Naive thymus-derived CD4-positive, alpha-beta T cell (primary cell): ENCODE results near the gene SNRK. TPM values are rescaled to one million over a fixed set of nuclear protein-coding genes. Genes with fewer than 3 reads are reported as not detected.
A peak's percentile ranks its signal among the peaks of the same experiment; 100 is the strongest.

ENCODE experiments used
- ATAC-seq: fragments of 150-1000 bp; cut with Tn5 transposase; 2 replicates; pipeline ENCODE4 v1.10.0; 2021; ENCODE audit warnings: mild to moderate bottlenecking, moderate library complexity
- CTCF ChIA-PET: fragments of 350-600 bp; sonication (Branson Sonifier 250); formaldehyde crosslinking; loops from one replicate; lab custom pipeline; 2021; ENCODE audit warnings: antibody characterized with exemption; lab: Charles Lee
- POLR2A ChIA-PET: fragments of 350-600 bp; sonication (Branson Sonifier 250); formaldehyde crosslinking; loops from one replicate; lab custom pipeline; 2021; ENCODE audit warnings: antibody characterized with exemption, inconsistent platforms; lab: Charles Lee
- DNase-seq, 9 donors: peaks; one replicate each; pipeline versions ENCODE4 v3.0.0 to v3.0.0-alpha.2; 2020 to 2022; ENCODE audit warnings: mixed read lengths in 1 of 9
- H3K27ac ChIP-seq: one replicate; pipeline ENCODE4 v1.7.0; 2013; ENCODE audit warnings: mild to moderate bottlenecking, low read depth, low read length, moderate library complexity
- H3K27me3 ChIP-seq, 2 donors: one replicate each; pipeline ENCODE4 v1.7.0; 2013; ENCODE audit warnings: low read length in 2 of 2, mild to moderate bottlenecking in 2 of 2, moderate library complexity in 2 of 2; ENCODE audit not compliant: control insufficient read depth in 2 of 2, insufficient read depth in 2 of 2
- H3K36me3 ChIP-seq, 3 experiments: 1 replicate in 2 of 3; 2 replicates in 1 of 3; pipeline ENCODE4 v1.7.0; 2013; ENCODE audit warnings: low read length in 3 of 3, mild to moderate bottlenecking in 3 of 3, moderate library complexity in 1 of 3; ENCODE audit not compliant: insufficient read depth in 3 of 3, control insufficient read depth in 2 of 3
- H3K4me1 ChIP-seq, 2 donors: one replicate each; pipeline ENCODE4 v1.7.0; 2013; ENCODE audit warnings: low read length in 2 of 2, mild to moderate bottlenecking in 2 of 2, moderate library complexity in 1 of 2; ENCODE audit not compliant: control insufficient read depth in 2 of 2, insufficient read depth in 2 of 2
- H3K4me3 ChIP-seq: 2 replicates; pipeline ENCODE4 v1.7.0; 2013; ENCODE audit warnings: mild to moderate bottlenecking, low read length
- H3K9me3 ChIP-seq, 3 experiments: 1 replicate in 2 of 3; 2 replicates in 1 of 3; pipeline ENCODE4 v1.7.0; 2013; ENCODE audit warnings: low read length in 3 of 3; ENCODE audit not compliant: control insufficient read depth in 2 of 3
- H3K27ac Mint-ChIP-seq, 9 donors: one replicate each; pipeline ENCODE4 v1.8.0; 2020 to 2022; ENCODE audit warnings: mixed read lengths in 9 of 9, mild to moderate bottlenecking in 8 of 9, moderate library complexity in 5 of 9, inconsistent platforms in 2 of 9
- H3K27me3 Mint-ChIP-seq, 5 donors: one replicate each; pipeline ENCODE4 v1.8.0; 2021 to 2022; ENCODE audit warnings: mixed read lengths in 5 of 5, mild to moderate bottlenecking in 1 of 5
- H3K36me3 Mint-ChIP-seq, 5 donors: one replicate each; pipeline ENCODE4 v1.8.0; 2020 to 2022; ENCODE audit warnings: mixed read lengths in 5 of 5, mild to moderate bottlenecking in 3 of 5, inconsistent platforms in 1 of 5
- H3K4me1 Mint-ChIP-seq, 7 donors: one replicate each; pipeline ENCODE4 v1.8.0; 2020 to 2022; ENCODE audit warnings: mixed read lengths in 7 of 7, mild to moderate bottlenecking in 3 of 7, inconsistent platforms in 1 of 7
- H3K4me3 Mint-ChIP-seq, 10 donors: one replicate each; pipeline ENCODE4 v1.8.0; 2020 to 2022; ENCODE audit warnings: mild to moderate bottlenecking in 10 of 10, mixed read lengths in 10 of 10, moderate library complexity in 6 of 10, inconsistent platforms in 2 of 10
- H3K9me3 Mint-ChIP-seq, 11 donors: one replicate each; pipeline ENCODE4 v1.8.0; 2020 to 2022; ENCODE audit warnings: mixed read lengths in 11 of 11, mild to moderate bottlenecking in 4 of 11, inconsistent platforms in 1 of 11, moderate library complexity in 1 of 11
- intact Hi-C, 2 donors: fragments of 100-400 bp; cut with micrococcal nuclease; formaldehyde crosslinking; loops; one replicate each; pipeline ENCODE4 v1.15.1; 2023
- polyA plus RNA-seq, 2 donors: library from polyadenylated mRNA; unstranded; fragments of 300-500 nt; fragmentation: Illumina TruSeq; gene quantifications; one replicate each; pipeline ENCODE4 v1.2.3, GENCODE V29; 2021
- total RNA-seq, 6 experiments: library from RNA in 5 of 6; stranded (reverse) in 5 of 6; gene quantifications; 1 replicate in 5 of 6; 2 replicates in 1 of 6; pipeline ENCODE4 v1.2.3 and lab custom pipeline; 2021 to 2026

Gene SNRK
- total and polyA plus RNA-seq, 7 experiments from 2014 or later = 63.4 to 176 (median 115) TPM

DNA sequence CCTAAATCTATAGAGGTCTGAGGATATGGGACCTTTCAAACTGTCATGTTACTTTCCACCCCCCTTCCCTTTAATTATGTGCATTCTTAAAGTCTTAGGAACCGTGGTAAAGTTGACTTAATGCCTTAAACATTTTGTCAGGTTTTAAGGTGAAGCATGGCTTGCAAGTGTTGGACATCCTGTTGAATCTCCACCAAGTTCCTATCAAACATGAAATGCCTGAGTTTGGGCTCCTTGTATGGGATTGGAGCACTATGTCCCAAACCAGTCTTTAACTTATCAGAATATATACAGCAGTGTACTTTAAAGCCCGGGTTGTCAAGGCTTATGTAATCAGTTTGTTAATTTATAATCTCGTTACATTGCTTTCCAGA, 1.1 kb downstream of the SNRK start:
- intact Hi-C loops = loop anchor here (1.0 to 5.0 kb wide), 17 partner anchors 9 to 1051 kb away; partner anchors contain the start of genes ABHD5 (in 2 of the 2), POMGNT2 (in 2 of the 2), ANO10 (in 1 of the 2) and HIGD1A (in 1 of the 2)
- H3K27me3 ChIP-seq = no peaks in the 10 kb centered on the region
- H3K9me3 ChIP-seq = no peaks in the 10 kb centered on the region
- Mint-ChIP-seq H3K4me1 (peaks cover 34 to 46% (median 45%) of the 10 kb centered on the region in 7 donors), H3K27ac (peak overlapping the region; percentile 93 to 99 (median 96)), H3K4me3 (peak overlapping the region; percentile 95 to 100 (median 98)), H3K9me3 (peaks cover 0 to 4% (median 0%) of the 10 kb centered on the region in 11 donors), H3K27me3 (peaks cover 0 to 9% (median 0%) of the 10 kb centered on the region in 5 donors), H3K36me3 (peaks cover 0 to 33% (median 16%) of the 10 kb centered on the region in 5 donors)
- H3K4me1 ChIP-seq = peaks cover 38 to 40% of the 10 kb centered on the region in 2 donors
- H3K27ac ChIP-seq = peak overlapping the region; percentile 89
- POLR2A ChIA-PET = interaction anchor here (0.6 to 3.5 kb wide), 16 partner anchors 9 to 215 kb away, joined by 3 to 66 read pairs (median 8); no protein-coding TSS in a partner anchor
- DNase-seq (peak in 1 of 9 donors; percentile 21), ATAC-seq (no peak)
- peaks cover 0 to 7% (median 0%) of the 10 kb centered on the region in 3 experiments for H3K36me3 ChIP-seq
- H3K4me3 ChIP-seq = peak overlapping the region; percentile 79
- CTCF ChIA-PET = interaction anchor here (0.6 to 1.6 kb wide), 3 partner anchors 9 to 214 kb away, joined by 4 to 11 read pairs (median 6); no protein-coding TSS in a partner anchor

DNA sequence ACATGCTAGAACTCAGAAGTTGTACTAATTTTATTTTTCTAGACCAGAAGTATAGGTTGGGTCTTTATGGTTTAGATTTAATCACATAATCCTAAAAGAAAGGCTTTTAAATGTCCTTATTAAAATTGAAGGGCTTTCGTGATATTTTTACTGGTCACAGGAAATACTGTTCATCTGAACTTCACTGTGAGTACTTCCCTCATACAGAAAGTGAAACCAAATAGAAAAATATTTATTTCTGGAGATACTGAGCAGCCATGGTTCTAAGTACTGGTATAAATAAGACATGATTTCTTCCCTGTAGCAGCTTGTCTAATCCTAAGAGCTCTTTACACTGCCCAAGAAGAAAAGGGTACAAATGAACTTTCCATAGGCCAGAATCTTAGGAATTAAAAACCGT, 2.0 kb downstream of the SNRK start:
- Histone ChIP-seq H3K4me3 (peak overlapping the region; percentile 79), H3K9me3 (no peaks in the 10 kb centered on the region), H3K36me3 (peaks cover 0 to 7% (median 0%) of the 10 kb centered on the region in 3 experiments), H3K27me3 (no peaks in the 10 kb centered on the region), H3K27ac (peak overlapping the region; percentile 89), H3K4me1 (peaks cover 46 to 48% of the 10 kb centered on the region in 2 donors)
- Mint-ChIP-seq H3K36me3 (peaks cover 0 to 38% (median 16%) of the 10 kb centered on the region in 5 donors), H3K4me3 (peak overlapping the region; percentile 90 to 100 (median 98)), H3K27me3 (peaks cover 0 to 5% (median 0%) of the 10 kb centered on the region in 5 donors), H3K9me3 (peaks cover 0 to 4% (median 0%) of the 10 kb centered on the region in 11 donors), H3K4me1 (peaks cover 43 to 55% (median 54%) of the 10 kb centered on the region in 7 donors), H3K27ac (peak overlapping the region; percentile 87 to 99 (median 96))
- ChIA-PET POLR2A (interaction anchor here (0.6 to 3.7 kb wide), 12 partner anchors 11 to 126 kb away, joined by 3 to 32 read pairs (median 3); no protein-coding TSS in a partner anchor), CTCF (interaction anchor here (0.7 to 1.2 kb wide), 3 partner anchors 89 to 213 kb away, joined by 3 to 4 read pairs (median 3); no protein-coding TSS in a partner anchor)
- intact Hi-C loops = loop anchor here (2.0 to 5.0 kb wide), 7 partner anchors 14 to 686 kb away; partner anchors contain the start of genes ABHD5 (in 1 of the 2), ANO10 (in 1 of the 2), HIGD1A (in 1 of the 2) and NKTR (in 1 of the 2)
- DNase-seq (peak in 5 of 9 donors; percentile 25 to 52 (median 40)), ATAC-seq (no peak)

DNA sequence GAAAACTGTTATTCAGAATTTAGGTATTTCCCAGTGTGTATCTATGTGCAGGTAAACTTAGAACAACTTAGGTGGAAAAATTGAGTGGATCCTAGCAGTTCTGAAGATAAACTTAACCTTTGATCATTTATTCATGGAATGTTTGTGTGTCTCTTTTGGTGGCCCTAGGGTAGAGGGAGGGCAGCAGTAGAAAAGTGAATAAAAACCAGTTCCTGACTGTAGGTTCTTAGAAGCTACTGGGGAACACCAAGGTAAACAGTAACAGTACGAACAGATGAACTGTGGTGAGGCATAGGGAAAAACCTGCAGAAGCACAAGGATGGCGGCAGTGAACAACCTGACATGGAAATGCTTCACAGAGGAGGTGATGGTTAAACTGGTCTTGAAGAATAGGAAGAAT, 2.5 kb downstream of the SNRK start:
- peaks cover 0 to 36% (median 16%) of the 10 kb centered on the region in 5 donors for H3K36me3 Mint-ChIP-seq
- CTCF ChIA-PET = interaction anchor here (0.6 to 1.2 kb wide), 4 partner anchors 89 to 327 kb away, joined by 3 to 5 read pairs (median 4); no protein-coding TSS in a partner anchor

DNA sequence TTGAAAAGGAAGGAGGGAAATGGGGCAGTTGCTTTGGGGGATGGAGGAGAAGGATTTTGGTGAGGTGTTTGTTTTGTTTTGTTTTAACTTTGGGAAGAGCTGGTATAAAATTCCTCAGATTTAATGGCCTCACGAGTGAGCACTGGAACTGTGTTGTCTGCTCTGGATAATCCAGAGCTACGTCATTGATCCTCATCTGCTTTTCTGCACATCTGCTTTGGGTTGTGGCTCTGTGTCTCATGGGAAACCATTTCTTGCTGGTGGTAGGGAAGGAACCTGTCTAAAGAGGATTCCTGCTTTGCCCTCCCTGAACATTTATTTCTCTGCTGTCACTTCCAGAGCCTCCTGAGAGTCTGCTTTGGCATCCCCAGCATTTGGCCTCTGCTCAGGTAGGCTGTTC, 3.1 kb downstream of the SNRK start:
- Mint-ChIP-seq H3K4me3 (peak overlapping the region; percentile 90 to 100 (median 98)), H3K4me1 (peaks cover 43 to 66% (median 62%) of the 10 kb centered on the region in 7 donors), H3K9me3 (peaks cover 0 to 4% (median 0%) of the 10 kb centered on the region in 11 donors), H3K36me3 (peaks cover 0 to 36% (median 16%) of the 10 kb centered on the region in 5 donors), H3K27ac (peak overlapping the region; percentile 87 to 99 (median 96)), H3K27me3 (no peaks in the 10 kb centered on the region)
- intact Hi-C loops = loop anchor here (2.0 to 5.0 kb wide), 7 partner anchors 13 to 687 kb away; partner anchors contain the start of genes ABHD5 (in 1 of the 2), ANO10 (in 1 of the 2), HIGD1A (in 1 of the 2) and NKTR (in 1 of the 2)
- peak overlapping the region; percentile 79 for H3K4me3 ChIP-seq
- ATAC-seq (no peak), DNase-seq (no peak)
- CTCF ChIA-PET = interaction anchor here (0.6 to 1.2 kb wide), 4 partner anchors 88 to 327 kb away, joined by 3 to 7 read pairs (median 4); no protein-coding TSS in a partner anchor
- H3K27ac ChIP-seq = peak overlapping the region; percentile 89
- H3K9me3 ChIP-seq = no peaks in the 10 kb centered on the region
- peaks cover 55 to 58% of the 10 kb centered on the region in 2 donors for H3K4me1 ChIP-seq
- H3K27me3 ChIP-seq = no peaks in the 10 kb centered on the region
- peaks cover 0 to 7% (median 0%) of the 10 kb centered on the region in 3 experiments for H3K36me3 ChIP-seq
- POLR2A ChIA-PET = interaction anchor here (1.0 to 3.7 kb wide), 10 partner anchors 10 to 325 kb away, joined by 3 to 32 read pairs (median 4); no protein-coding TSS in a partner anchor

More for the DNA sequence above, 2.5 kb downstream of the SNRK start:
- H3K4me3 ChIP-seq = peak overlapping the region; percentile 79
- peaks cover 50 to 52% of the 10 kb centered on the region in 2 donors for H3K4me1 ChIP-seq
- ATAC-seq (no peak), DNase-seq (no peak)
- intact Hi-C loops = loop anchor here (2.0 to 5.0 kb wide), 7 partner anchors 14 to 687 kb away; partner anchors contain the start of genes ABHD5 (in 1 of the 2), ANO10 (in 1 of the 2), HIGD1A (in 1 of the 2) and NKTR (in 1 of the 2)
- Mint-ChIP-seq H3K9me3 (peaks cover 0 to 4% (median 0%) of the 10 kb centered on the region in 11 donors), H3K4me1 (peaks cover 43 to 60% (median 56%) of the 10 kb centered on the region in 7 donors), H3K27me3 (peaks cover 0 to 3% (median 0%) of the 10 kb centered on the region in 5 donors), H3K4me3 (peak overlapping the region; percentile 90 to 100 (median 98)), H3K27ac (peak overlapping the region; percentile 87 to 99 (median 96))
- H3K9me3 ChIP-seq = no peaks in the 10 kb centered on the region
- peak overlapping the region; percentile 89 for H3K27ac ChIP-seq
- H3K27me3 ChIP-seq = no peaks in the 10 kb centered on the region
- H3K36me3 ChIP-seq = peaks cover 0 to 7% (median 0%) of the 10 kb centered on the region in 3 experiments
- POLR2A ChIA-PET = interaction anchor here (0.6 to 3.7 kb wide), 13 partner anchors 10 to 127 kb away, joined by 3 to 32 read pairs (median 3); no protein-coding TSS in a partner anchor

DNA sequence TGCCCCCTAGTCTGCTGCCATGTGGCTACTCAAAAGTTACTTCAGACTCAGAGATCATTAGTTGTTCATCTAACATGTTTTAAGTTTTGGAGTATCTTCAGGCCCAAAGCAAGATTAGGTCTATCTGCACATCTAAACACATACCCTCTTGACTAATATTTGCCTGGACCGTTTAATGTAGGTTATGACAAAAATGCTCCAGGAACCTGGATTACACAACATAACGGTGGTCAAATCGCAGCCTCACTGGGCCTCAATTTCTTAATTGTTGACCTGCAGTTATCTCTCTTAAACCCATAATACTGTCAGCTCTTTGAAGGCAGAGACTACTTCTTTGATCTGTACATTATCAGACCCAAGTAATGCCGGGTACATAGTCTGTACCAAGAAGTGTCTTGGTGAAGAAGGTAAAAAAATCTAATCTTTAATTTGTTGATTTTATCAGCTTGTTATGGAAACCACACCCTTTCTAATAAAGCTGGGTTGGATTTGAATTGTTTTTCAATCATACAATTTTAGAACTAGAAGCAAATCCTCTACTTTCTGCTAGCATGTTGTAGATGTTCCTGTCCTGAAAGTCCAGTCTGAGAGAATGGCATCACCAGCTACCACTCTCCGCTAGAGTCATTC, 3.6 kb downstream of the SNRK start:
- Mint-ChIP-seq H3K36me3 (peaks cover 0 to 37% (median 16%) of the 10 kb centered on the region in 5 donors), H3K4me1 (peaks cover 44 to 71% (median 67%) of the 10 kb centered on the region in 7 donors), H3K27me3 (no peaks in the 10 kb centered on the region), H3K9me3 (peaks cover 0 to 4% (median 0%) of the 10 kb centered on the region in 11 donors), H3K27ac (peak overlapping the region; percentile 87 to 99 (median 96)), H3K4me3 (peak overlapping the region; percentile 90 to 100 (median 98))
- ATAC-seq = no peak
- ChIA-PET POLR2A (interaction anchor here (0.6 to 3.7 kb wide), 8 partner anchors 9 to 325 kb away, joined by 3 to 32 read pairs (median 4); no protein-coding TSS in a partner anchor), CTCF (interaction anchor here (1.0 to 1.3 kb wide), 4 partner anchors 56 to 128 kb away, joined by 3 to 7 read pairs (median 4); no protein-coding TSS in a partner anchor)
- Histone ChIP-seq H3K4me1 (peaks cover 61 to 63% of the 10 kb centered on the region in 2 donors), H3K27me3 (no peaks in the 10 kb centered on the region), H3K9me3 (no peaks in the 10 kb centered on the region), H3K36me3 (peaks cover 0 to 7% (median 0%) of the 10 kb centered on the region in 3 experiments), H3K27ac (peak overlapping the region; percentile 89), H3K4me3 (peak overlapping the region; percentile 79)
- intact Hi-C loops = loop anchor here (2.0 to 10.0 kb wide), 9 partner anchors 13 to 1045 kb away; partner anchors contain the start of genes ABHD5 (in 1 of the 2), ANO10 (in 1 of the 2), HIGD1A (in 1 of the 2) and NKTR (in 1 of the 2)
- no peak for DNase-seq
